T-cell (primary cell): ENCODE measurements around the gene TMEM174. TPM values are rescaled to one million over a fixed set of nuclear protein-coding genes. Genes with fewer than 3 reads are reported as not detected.

Experiments used
- ATAC-seq, 4 experiments: fragments of 200-7000 bp in 3 of 4; fragments of 150-1000 bp in 1 of 4; cut with Tn5 transposase; replicated peaks in 1 of 4; 1 replicate in 3 of 4; 2 replicates in 1 of 4; pipeline ENCODE4 v1.10.0; 2021; ENCODE audit warnings: moderate library complexity in 3 of 4, mild to moderate bottlenecking in 2 of 4, moderate number of reproducible peaks in 1 of 4
- CTCF ChIA-PET, 2 donors: fragments of 300-600 bp; sonication (Branson Sonifier 250); formaldehyde crosslinking; loops; one replicate each; lab custom pipeline; 2022; ENCODE audit warnings: antibody characterized with exemption in 2 of 2; lab: Charles Lee
- POLR2A ChIA-PET, 2 donors: fragments of 300-600 bp; sonication (Branson Sonifier 250); formaldehyde crosslinking; loops; one replicate each; lab custom pipeline; 2022; ENCODE audit warnings: antibody characterized with exemption in 2 of 2; lab: Charles Lee
- DNase-seq, 35 experiments: peaks; one replicate each; pipeline versions ENCODE4 v3.0.0 to v3.0.0-alpha.2; 2013 to 2023
- H3K27ac ChIP-seq: one replicate; pipeline ENCODE4 v1.5.1; 2013; ENCODE audit warnings: low read length
- H3K27me3 ChIP-seq, 2 experiments: replicated peaks in 1 of 2; 1 replicate in 1 of 2; 2 replicates in 1 of 2; pipeline versions ENCODE4 v1.6.1 to v1.7.0; 2013; ENCODE audit warnings: low read length in 1 of 2, mixed read lengths in 1 of 2; ENCODE audit not compliant: control insufficient read depth in 2 of 2, insufficient read depth in 2 of 2; ENCODE audit errors: extremely low read depth in 1 of 2
- H3K36me3 ChIP-seq, 2 donors: 1 replicate in 1 of 2; 2 replicates in 1 of 2; pipeline versions ENCODE4 v1.6.1 to v1.7.0; 2013; ENCODE audit warnings: low read length in 1 of 2; ENCODE audit not compliant: control insufficient read depth in 2 of 2, insufficient read depth in 1 of 2; ENCODE audit errors: extremely low read depth in 1 of 2
- H3K4me1 ChIP-seq, 2 experiments: 1 replicate in 1 of 2; 2 replicates in 1 of 2; pipeline versions ENCODE4 v1.6.1 to v1.7.0; 2013; ENCODE audit warnings: low read length in 2 of 2, mixed read lengths in 1 of 2; ENCODE audit not compliant: insufficient read depth in 2 of 2, control insufficient read depth in 1 of 2; ENCODE audit errors: extremely low read depth in 1 of 2
- H3K4me3 ChIP-seq, 2 donors: 1 replicate in 1 of 2; 2 replicates in 1 of 2; pipeline versions ENCODE4 v1.5.1 to v1.7.0; 2013; ENCODE audit warnings: mild to moderate bottlenecking in 2 of 2, low read length in 1 of 2, moderate library complexity in 1 of 2; ENCODE audit not compliant: control insufficient read depth in 1 of 2; ENCODE audit errors: extremely low read depth in 1 of 2
- H3K9me3 ChIP-seq: 2 replicates; pipeline ENCODE4 v1.7.0; 2013
- H3K27ac Mint-ChIP-seq, 2 donors: one replicate each; pipeline ENCODE4 v1.8.0; 2020 to 2021; ENCODE audit warnings: mild to moderate bottlenecking in 2 of 2, mixed read lengths in 2 of 2
- H3K27me3 Mint-ChIP-seq, 2 donors: one replicate each; pipeline ENCODE4 v1.8.0; 2021 to 2022; ENCODE audit warnings: mixed read lengths in 2 of 2
- H3K36me3 Mint-ChIP-seq: one replicate; pipeline ENCODE4 v1.8.0; 2021; ENCODE audit warnings: mixed read lengths
- H3K4me1 Mint-ChIP-seq, 3 donors: one replicate each; pipeline ENCODE4 v1.8.0; 2020 to 2022; ENCODE audit warnings: mixed read lengths in 3 of 3, mild to moderate bottlenecking in 1 of 3
- H3K4me3 Mint-ChIP-seq, 3 donors: one replicate each; pipeline ENCODE4 v1.8.0; 2020 to 2022; ENCODE audit warnings: mild to moderate bottlenecking in 3 of 3, mixed read lengths in 3 of 3, moderate library complexity in 3 of 3
- H3K9me3 Mint-ChIP-seq, 3 donors: one replicate each; pipeline ENCODE4 v1.8.0; 2020 to 2022; ENCODE audit warnings: mixed read lengths in 3 of 3
- WGBS: methylation state at CpG from one replicate; pipeline ENCODE4 v1.1.5; 2013; ENCODE audit warnings: missing lambda C conversion rate; ENCODE audit not compliant: insufficient coverage; 5-methylcytosine and 5-hydroxymethylcytosine counted together
- total RNA-seq, 35 experiments: library from RNA in 6 of 35; stranded (reverse) in 6 of 35; fragments of 120-200 nt in 1 of 35; gene quantifications; one replicate each; pipeline versions ENCODE4 v1.2.1 to v1.2.4 and lab custom pipeline; 2013 to 2026

The TMEM174 gene
- total RNA-seq, 5 donors from 2014 or later (not counting 1 experiment from before 2014, with no cell fraction given), result not detected

DNA sequence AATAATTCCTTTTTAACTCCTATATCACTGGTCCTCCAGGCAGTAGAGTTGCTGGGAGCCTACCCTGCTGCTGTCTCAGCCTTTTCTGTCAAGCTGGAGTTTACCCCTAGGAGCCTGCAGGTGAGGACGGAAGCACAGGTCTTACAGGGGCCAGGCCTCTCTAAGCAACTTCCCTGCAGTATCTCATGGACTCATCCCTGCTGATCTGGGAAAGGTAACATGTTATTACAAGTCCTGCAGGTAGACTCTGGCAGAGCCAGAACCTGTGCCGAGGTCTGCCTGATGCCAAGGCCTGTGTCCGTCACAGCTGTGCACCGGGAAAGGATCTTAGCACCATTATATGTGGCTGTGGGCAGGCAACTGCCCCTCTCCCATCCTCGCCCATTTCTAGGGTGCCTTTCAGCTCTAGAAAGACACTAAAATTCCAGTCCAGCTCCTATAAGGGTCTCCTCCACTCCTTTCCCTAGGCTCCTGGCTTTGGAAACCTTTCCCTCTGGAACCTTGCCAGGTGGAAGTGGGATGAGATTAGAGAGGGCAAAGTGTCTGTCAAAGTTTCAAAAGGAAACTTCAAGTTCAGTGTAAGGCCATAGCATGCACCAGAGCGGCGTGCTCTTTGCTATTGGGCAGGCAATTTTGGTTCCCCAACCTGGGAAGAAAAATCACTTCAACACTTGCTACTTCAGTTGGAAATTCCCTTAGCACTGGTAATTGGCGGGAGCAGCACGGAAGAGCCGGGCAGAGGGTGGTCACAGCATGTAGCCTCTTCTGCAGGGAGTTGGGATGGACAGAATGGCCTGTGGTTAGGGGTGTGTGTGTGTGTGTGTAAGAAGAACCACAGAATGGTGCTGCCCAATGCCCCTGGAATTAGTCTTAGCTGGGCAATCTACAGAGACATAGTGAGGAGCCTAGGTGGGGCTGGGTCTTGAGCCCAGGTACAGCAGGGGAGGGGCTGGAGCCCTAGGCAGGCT, 35.1 kb upstream of the TMEM174 start:
- Mint-ChIP-seq H3K36me3 (no peaks in the 10 kb centered on the region), H3K27me3 (peaks cover 59 to 60% of the 10 kb centered on the region in 2 donors), H3K4me3 (no peak overlapping the region), H3K9me3 (no peaks in the 10 kb centered on the region), H3K27ac (no peak overlapping the region), H3K4me1 (peaks cover 0 to 7% (median 0%) of the 10 kb centered on the region in 3 donors)
- Histone ChIP-seq H3K9me3 (no peaks in the 10 kb centered on the region), H3K27ac (no peak overlapping the region), H3K4me3 (no peak overlapping the region), H3K4me1 (peaks cover 0 to 3% of the 10 kb centered on the region in 2 experiments), H3K36me3 (no peaks in the 10 kb centered on the region), H3K27me3 (peaks cover 2 to 42% of the 10 kb centered on the region in 2 experiments)
- ChIA-PET POLR2A (interaction anchor here in 1 of 2 donors (0.5 kb wide), 1 partner anchor 1152 kb away, joined by 3 read pairs; no protein-coding TSS in a partner anchor), CTCF (no interaction called here)
- WGBS, result 79% methylated on average over 6 of the region's 10 CpGs
- no peak for ATAC-seq
- no peak for DNase-seq

DNA sequence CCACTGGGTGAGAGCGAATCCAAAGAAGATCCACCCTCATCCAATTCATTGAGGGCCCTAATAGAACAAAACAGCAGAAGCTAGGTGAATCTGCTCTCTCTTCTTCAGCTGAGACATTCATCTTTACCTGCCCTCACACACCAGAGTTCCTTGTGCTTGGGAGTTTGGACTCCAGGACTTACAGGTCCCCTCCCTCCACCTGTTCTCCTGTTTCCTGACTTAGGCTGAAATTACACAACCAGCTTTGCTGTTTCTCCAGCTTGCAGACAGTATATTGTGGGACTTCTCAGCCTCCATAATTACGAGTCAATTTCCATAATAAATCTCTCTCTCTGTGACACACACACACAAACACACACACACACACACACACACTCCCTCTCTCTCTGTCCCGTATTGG, 33.5 kb upstream of the TMEM174 start:
- H3K4me3 ChIP-seq, result no peak overlapping the region
- DNase-seq, result no peak
- CTCF ChIA-PET, result interaction anchor here in 1 of 2 donors (1.1 kb wide), 1 partner anchor 62 kb away, joined by 3 read pairs; no protein-coding TSS in a partner anchor
- H3K9me3 ChIP-seq, result no peaks in the 10 kb centered on the region
- no peaks in the 10 kb centered on the region for H3K9me3 Mint-ChIP-seq
- peaks cover 0 to 7% (median 0%) of the 10 kb centered on the region in 3 donors for H3K4me1 Mint-ChIP-seq
- ATAC-seq, result no peak
- H3K27ac Mint-ChIP-seq, result no peak overlapping the region
- no CpG with 5 or more reads among the region's 3 CpGs for WGBS
- POLR2A ChIA-PET, result interaction anchor here in 1 of 2 donors (0.6 kb wide), 1 partner anchor 139 kb away, joined by 3 read pairs; no protein-coding TSS in a partner anchor
- no peak overlapping the region for H3K27ac ChIP-seq
- no peaks in the 10 kb centered on the region for H3K36me3 ChIP-seq
- no peaks in the 10 kb centered on the region for H3K36me3 Mint-ChIP-seq
- no peak overlapping the region for H3K4me3 Mint-ChIP-seq
- H3K4me1 ChIP-seq, result peaks cover 0 to 3% of the 10 kb centered on the region in 2 experiments
- peaks cover 2 to 48% of the 10 kb centered on the region in 2 experiments for H3K27me3 ChIP-seq
- H3K27me3 Mint-ChIP-seq, result peaks cover 67 to 68% of the 10 kb centered on the region in 2 donors

DNA sequence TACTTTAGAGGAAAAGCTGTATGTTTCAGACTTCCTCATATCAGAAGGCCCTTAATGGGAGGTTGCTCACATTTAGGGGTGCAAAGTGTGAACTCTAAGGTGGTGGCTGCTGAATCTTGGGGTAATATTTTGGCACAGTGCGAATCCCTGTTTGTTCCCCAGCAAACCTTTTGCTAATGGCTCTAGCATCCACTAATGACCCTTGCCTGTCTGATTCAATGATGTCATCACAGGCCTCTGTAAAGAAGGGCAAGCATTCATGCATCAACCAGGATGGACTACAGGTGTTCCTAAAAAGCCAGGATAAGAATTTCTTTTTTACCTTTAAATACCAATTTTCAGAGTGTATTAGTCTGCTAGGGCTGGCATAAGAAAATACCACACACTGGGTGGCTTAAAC, 32.2 kb upstream of the TMEM174 start:
- no peaks in the 10 kb centered on the region for H3K36me3 ChIP-seq
- no peaks in the 10 kb centered on the region for H3K9me3 ChIP-seq
- Mint-ChIP-seq H3K9me3 (no peaks in the 10 kb centered on the region), H3K27ac (no peak overlapping the region), H3K27me3 (peaks cover 61 to 62% of the 10 kb centered on the region in 2 donors), H3K4me3 (no peak overlapping the region), H3K4me1 (peaks cover 0 to under 1% (median 0%) of the 10 kb centered on the region in 3 donors), H3K36me3 (no peaks in the 10 kb centered on the region)
- H3K27me3 ChIP-seq, result peaks cover 5 to 42% of the 10 kb centered on the region in 2 experiments
- POLR2A ChIA-PET, result no interaction called here
- peaks cover 0 to 1% of the 10 kb centered on the region in 2 experiments for H3K4me1 ChIP-seq
- CTCF ChIA-PET, result no interaction called here
- H3K27ac ChIP-seq, result no peak overlapping the region
- no peak for ATAC-seq
- H3K4me3 ChIP-seq, result no peak overlapping the region
- no peak for DNase-seq
- no CpG with 5 or more reads among the region's 1 CpG for WGBS

DNA sequence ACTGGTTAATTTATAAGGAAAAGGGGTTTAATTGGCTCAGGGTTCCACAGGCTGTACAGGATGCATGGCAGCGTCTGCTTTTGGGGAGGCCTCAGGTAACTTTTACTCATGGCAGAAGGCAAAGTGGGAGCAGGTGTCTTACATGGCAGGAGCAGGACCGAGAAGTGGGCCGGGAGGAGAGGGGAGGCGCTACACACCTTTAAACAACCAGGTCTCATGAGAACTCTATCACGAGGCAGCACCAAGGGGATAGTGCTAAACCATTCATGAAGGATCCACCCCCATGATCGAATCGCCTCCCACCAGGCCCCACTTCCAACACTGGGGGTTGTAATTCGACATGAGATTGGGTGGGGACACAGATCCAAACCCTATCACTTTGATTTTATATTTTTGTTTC, 31.0 kb upstream of the TMEM174 start:
- Histone ChIP-seq H3K27me3 (peaks cover 9 to 35% of the 10 kb centered on the region in 2 experiments), H3K27ac (no peak overlapping the region), H3K4me1 (no peaks in the 10 kb centered on the region), H3K36me3 (no peaks in the 10 kb centered on the region), H3K9me3 (no peaks in the 10 kb centered on the region), H3K4me3 (no peak overlapping the region)
- Mint-ChIP-seq H3K27me3 (peaks cover 58 to 63% of the 10 kb centered on the region in 2 donors), H3K36me3 (no peaks in the 10 kb centered on the region), H3K4me3 (no peak overlapping the region), H3K9me3 (no peaks in the 10 kb centered on the region), H3K27ac (no peak overlapping the region), H3K4me1 (no peaks in the 10 kb centered on the region)
- ChIA-PET POLR2A (no interaction called here), CTCF (interaction anchor here in 1 of 2 donors (0.6 kb wide), 1 partner anchor 61 kb away, joined by 3 read pairs; no protein-coding TSS in a partner anchor)
- no CpG with 5 or more reads among the region's 8 CpGs for WGBS
- DNase-seq (no peak), ATAC-seq (no peak)

DNA sequence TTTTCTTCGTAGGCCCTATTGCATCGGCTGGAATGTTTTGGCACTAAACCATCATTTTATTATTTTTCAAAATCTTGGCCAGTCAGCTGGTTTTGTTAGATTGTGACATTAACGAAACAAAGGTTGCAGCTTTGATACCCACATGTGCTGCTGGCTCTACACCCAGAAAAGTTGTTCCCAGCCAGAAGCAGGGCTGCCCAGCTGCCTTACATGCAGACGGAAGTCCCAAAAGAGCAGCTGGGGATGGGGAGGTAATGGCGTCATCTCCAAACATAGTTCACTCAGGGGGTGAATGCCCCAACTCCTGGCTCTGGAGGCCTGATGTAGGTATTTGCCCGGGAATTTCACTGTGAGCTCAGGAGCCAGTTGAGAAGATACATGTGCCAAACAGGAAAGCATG, 29.3 kb upstream of the TMEM174 start:
- Histone ChIP-seq H3K36me3 (no peaks in the 10 kb centered on the region), H3K9me3 (no peaks in the 10 kb centered on the region), H3K4me3 (no peak overlapping the region), H3K4me1 (no peaks in the 10 kb centered on the region), H3K27ac (no peak overlapping the region), H3K27me3 (peaks cover 9 to 23% of the 10 kb centered on the region in 2 experiments)
- ChIA-PET POLR2A (no interaction called here), CTCF (no interaction called here)
- WGBS, result 85% methylated on average over 3 of the region's 6 CpGs
- Mint-ChIP-seq H3K36me3 (no peaks in the 10 kb centered on the region), H3K4me3 (no peak overlapping the region), H3K4me1 (no peaks in the 10 kb centered on the region), H3K27ac (no peak overlapping the region), H3K27me3 (peaks cover 49 to 60% of the 10 kb centered on the region in 2 donors), H3K9me3 (no peaks in the 10 kb centered on the region)
- no peak for DNase-seq
- ATAC-seq, result no peak

DNA sequence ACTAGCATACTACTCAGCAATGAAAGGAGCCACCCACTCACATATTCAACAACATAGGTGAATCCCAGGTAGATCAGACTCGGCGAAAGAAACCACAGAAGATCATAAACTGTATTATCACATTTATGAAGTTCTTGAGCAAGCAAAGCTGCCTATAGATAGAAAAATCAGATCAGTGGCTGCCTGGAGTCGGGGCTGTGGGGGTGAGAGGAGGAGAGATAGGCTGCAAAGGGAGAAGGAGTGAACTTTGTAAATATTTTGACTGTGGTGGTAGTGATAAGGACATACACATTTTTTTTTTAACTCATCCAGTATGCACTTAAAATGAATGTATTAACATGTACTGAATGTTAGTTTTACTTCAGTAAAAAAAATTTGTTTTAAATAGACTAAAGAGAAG, 23.5 kb upstream of the TMEM174 start:
- H3K27ac ChIP-seq, result no peak overlapping the region
- CTCF ChIA-PET, result interaction anchor here in 1 of 2 donors (0.6 to 0.8 kb wide), 2 partner anchors 34 to 293 kb away, joined by 3 read pairs; no protein-coding TSS in a partner anchor

More for the DNA sequence above, 23.5 kb upstream of the TMEM174 start:
- Mint-ChIP-seq H3K27me3 (peaks cover 46 to 73% of the 10 kb centered on the region in 2 donors), H3K9me3 (no peaks in the 10 kb centered on the region), H3K36me3 (no peaks in the 10 kb centered on the region), H3K4me3 (no peak overlapping the region), H3K27ac (no peak overlapping the region), H3K4me1 (no peaks in the 10 kb centered on the region)
- Histone ChIP-seq H3K27me3 (peaks cover 20 to 29% of the 10 kb centered on the region in 2 experiments), H3K4me3 (no peak overlapping the region), H3K4me1 (no peaks in the 10 kb centered on the region), H3K9me3 (no peaks in the 10 kb centered on the region), H3K36me3 (no peaks in the 10 kb centered on the region)
- no peak for DNase-seq
- no CpG with 5 or more reads among the region's 3 CpGs for WGBS
- POLR2A ChIA-PET, result no interaction called here
- no peak for ATAC-seq
